Measurements from ENCODE around the gene C5.

GRCh38 chr9:121038804-121039203, 11.3 kb downstream of the C5 start:
- no peak for TF ChIP-seq CTCF (conservative IDR thresholded peaks at IDR 0.05 in 1 of 2, IDR thresholded peaks at IDR 0.05 in 1 of 2; ENCODE audit: extremely low read depth in 1 of 2, insufficient read depth in 1 of 2, low read depth in 1 of 2, low read length in 2 of 2)
- no peak for TF ChIP-seq EZH2 (IDR thresholded peaks at IDR 0.05; ENCODE audit: borderline replicate concordance, low read length)
